ENCODE results near the gene TXNIP. TPM values are rescaled to one million over a fixed set of nuclear protein-coding genes. Genes with fewer than 3 reads are reported as not detected.

Gene TXNIP
- total RNA-seq, 1 donor from 2014 or later: 260 TPM

DNA sequence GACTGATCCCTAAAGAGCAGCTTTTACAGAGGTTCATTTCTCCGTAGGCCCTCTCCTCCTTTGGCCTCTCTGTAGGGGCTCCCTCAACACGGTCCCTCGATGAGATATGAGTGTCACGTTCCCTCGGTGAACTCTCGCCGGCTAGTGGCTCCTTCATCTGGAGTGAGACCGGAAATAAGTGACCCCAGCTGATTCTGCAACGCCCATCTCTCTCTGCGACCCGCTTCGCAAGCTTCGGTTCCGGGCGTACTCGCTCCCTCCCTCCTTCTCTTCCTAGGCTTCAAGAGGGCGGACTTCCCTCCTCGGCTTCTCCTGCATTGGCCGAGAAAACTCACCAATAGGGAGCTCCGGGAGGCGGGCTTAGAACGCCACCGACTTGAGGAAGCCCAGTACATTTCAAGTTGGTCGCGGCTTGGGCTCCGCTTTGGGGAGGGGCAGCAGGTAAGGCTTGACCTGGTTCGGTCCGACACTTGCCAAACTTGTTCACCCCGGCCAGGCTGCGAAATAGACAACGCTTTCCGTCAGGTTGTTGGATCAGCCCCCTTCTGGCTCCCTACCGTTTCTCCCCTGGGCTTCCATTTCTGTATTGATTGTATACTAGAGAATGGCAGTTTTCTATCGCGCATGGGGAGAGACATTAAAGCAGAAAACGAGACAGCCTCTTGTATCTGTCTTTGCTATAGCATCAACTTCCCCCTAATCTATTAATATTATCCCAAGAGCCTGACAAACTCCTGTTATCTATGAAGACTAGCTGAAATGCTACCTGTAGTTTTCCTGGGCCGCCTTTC lies 31.9 kb downstream of the TXNIP start, which contains the start of the genes ANKRD34A and POLR3GL:
ANKRD34A (minus strand) TSS at position 248 of the 791 bp plus-strand sequence. CDS start 2,816 bp downstream, outside the sequence.
POLR3GL (plus strand) TSS at position 363 of the 791 bp plus-strand sequence. CDS start 10,176 bp downstream, outside the sequence.
- peak; percentile 98 for DNase-seq (ENCODE audit: low read depth)

GRCh38 chr1:145963265-145964019 lies 32.9 kb downstream of the TXNIP start:
- DNase-seq (ENCODE audit: low read depth): peak; percentile 74

DNA sequence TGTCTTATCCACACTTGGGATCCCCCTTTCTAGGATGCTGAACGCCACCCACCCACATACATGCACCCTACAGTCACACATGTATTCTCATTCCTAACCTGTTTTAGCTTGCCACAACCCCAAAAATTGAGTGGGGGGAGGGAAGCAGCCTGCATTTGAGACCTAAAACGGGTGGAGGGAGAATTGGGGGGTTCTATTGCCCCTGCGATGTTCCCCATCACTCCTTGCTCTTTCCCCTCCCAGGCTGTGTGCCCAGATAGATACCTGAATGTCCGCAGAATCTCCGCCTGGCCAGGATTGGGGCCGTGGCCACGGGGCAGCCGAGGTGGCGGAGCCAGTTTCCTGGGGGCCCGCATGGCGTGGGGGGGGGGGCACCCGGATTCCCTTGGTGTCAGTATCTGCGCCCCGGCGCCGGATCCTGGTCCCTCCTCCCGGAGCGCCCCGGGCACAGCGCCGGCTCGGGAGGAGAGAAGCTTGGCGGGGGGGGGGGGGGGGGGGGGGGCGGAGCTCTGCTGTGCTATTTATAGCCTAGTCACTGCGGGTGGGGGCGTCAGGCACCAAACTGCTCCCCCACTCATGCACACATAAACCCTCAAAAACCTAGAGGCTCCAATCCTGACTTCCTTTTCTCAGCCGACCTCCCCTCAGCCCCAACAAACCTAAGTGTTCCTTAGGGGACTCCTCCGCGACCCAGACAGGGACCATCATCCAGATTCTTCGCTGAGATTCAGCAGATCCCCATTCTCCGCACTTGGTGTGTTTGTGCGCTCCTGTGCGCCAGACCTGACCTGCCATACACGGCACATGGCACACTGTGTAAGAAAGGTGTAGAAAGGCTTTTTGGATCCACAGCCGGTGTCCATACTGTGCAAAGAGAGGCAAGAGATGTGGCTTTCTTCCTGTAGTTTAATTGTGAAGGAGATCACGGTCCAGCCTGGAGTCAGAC lies 33.9 kb downstream of the TXNIP start:
- DNase-seq (ENCODE audit: low read depth): peak; percentile 56

- DNase-seq (ENCODE audit: low read depth): no peak
Observed at GRCh38 chr1:145961425-145962156, 34.8 kb downstream of the TXNIP start.

- no peak for DNase-seq (ENCODE audit: low read depth)
Observed at GRCh38 chr1:145961109-145961424, 35.3 kb downstream of the TXNIP start.

DNA sequence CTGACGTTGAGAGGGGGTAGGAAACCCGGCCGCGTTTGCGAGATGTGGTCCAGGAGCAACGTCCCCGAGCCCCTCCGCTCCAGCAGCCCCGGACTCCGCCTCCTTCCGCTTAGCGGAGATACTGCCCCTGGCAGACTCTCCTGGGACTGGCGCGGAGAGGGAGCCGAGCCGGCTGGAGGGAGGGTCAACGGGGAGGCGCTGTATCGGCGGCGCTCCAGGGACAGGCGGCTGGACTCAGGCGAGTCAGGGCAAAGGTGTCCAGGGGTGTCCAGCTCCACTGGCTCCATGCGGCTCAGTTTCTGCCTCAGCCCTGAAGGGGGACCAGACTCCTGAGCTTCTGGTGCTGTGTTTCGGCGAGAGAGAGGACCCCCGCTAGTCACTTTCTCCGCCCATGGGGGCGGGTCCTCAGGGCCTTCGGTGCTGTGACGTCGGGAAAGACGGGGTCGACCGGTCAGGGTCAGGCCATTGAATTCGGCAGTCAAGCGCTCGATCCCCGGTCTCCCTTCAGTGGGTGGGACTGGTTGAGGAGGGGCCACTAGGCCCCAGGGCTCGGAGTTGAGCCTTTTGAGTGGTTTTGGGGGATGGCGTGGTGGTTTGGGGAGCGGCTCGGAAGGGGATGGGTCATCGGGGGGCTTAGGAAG lies 35.8 kb downstream of the TXNIP start:
- DNase-seq (ENCODE audit: low read depth): peak; percentile 73

DNA sequence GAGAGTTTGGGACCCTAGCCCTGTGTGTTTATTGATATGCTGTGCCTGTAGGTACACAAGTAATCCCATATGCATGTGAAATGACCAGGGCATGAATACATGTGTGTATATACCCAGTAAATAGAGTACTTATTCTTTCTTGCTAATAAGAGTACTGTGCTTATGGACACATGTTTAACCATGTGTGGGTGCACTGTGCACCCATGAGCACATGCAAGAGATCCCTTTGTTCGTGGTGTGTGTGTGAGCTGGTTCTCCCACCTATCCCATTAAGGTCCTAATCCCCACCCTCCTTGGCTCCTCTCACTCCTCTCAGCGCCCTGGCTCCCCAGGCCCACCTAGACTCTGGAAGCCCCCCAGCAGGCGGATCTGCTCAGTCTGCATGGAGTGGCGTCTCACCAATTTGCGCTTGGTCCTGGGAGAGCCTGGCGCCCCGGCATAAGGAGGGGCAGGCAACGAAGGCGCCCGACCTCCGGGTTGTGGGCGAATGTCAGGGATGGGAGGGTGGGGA lies 36.4 kb downstream of the TXNIP start:
- no peak for DNase-seq (ENCODE audit: low read depth)

DNA sequence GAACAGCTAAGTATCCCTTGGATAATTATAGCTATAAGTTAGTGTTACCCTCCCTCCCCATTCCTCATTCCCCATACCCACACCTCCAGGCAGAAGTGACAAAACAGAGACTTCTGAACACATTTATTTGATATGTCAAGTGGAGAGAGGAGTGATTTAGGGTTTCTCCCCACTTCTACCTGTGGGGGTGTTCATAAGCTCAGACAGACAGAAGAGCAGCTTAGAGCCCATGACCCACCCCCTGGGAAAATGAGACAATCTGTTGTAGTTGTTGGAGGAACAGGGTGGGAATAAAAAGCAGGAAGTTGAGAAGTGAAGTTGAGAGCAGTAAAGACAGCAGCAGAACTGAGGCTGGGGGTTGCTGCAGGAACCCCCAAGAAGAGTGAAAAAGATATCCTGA lies 37.0 kb downstream of the TXNIP start:
- DNase-seq (ENCODE audit: low read depth): no peak

GRCh38 chr1:145958734-145959133 lies 37.6 kb downstream of the TXNIP start:
- no peak for DNase-seq (ENCODE audit: low read depth)

DNA sequence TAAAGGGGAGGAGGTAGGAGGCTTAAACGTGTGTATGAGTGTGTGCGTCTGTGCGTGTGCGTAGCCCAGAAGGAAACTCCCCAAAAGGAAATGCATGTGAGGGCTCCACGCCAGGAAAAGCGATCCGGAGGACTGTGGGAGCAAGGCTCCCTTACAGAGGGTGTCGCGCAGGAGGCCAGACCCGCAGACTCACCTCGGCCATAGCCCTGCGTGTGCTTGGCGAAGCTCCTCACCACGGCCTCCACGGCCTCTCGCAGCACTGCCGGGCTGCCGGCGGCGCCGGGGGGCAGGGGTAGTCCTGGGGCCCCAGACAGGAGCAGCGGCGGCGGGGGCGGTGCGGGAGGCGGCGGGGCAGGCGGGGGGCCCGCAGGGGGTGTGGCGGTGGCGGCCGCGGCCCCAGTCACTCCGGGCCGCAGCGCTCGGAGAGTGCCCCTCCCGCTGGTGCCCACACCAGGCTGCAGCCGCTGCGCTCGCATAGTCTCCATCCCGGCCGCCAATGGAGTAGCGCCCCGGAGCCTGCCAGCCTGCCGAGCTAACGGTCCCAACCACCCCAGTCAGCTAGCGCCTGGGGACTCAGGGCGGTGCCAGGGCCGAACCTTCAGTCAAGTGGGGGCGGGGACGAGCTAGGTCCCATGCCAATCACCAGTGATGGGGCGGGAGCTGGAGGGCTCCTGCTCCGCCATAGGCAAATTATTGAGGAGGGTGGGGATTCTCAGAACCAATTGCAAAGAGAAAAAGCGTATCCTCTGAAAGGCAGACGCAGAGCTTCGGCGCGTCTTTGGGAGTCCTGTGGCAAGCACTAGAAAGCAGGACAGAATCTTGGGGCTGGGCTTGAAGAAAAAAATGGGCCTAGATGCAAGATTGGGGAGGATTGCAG lies 38.7 kb downstream of the TXNIP start, which contains the start of gene LIX1L:
LIX1L (minus strand) TSS at position 575 of the 877 bp plus-strand sequence; CDS start at position 485, 90 bp downstream.
- DNase-seq (ENCODE audit: low read depth): peak; percentile 98

DNA sequence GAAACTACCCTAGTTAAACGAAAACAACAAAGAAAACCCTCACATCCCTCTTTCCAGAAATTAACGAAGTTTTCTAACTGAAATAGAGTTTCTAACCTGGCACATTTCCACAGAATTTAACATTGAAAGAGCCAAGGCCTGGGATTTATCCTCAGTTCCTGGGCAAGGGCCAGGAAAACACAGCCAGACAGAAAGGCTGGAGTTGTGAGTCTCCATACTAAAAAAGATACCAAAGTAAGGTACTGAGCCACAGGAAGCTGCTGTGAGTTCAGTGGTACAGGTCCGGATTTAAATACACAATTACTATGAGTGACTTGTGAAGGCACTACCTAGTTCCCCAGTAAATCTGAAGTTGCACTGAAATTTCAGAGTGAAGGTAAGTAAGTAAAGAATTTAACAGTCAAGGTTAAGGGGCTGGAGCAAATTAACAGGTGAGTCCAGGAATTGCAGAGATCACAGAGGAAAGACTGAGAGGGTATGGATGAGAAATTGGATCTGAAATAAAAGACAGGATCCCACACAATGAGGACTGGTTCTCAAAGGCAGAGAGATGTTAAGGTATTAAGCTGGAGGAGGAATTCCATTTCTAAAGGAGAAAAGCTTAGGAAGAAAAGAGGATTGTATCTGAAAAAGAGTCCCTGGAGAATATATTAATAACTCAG lies 39.5 kb downstream of the TXNIP start:
- peak; percentile 42 for DNase-seq (ENCODE audit: low read depth)

GRCh38 chr1:145956361-145956760 lies 40.0 kb downstream of the TXNIP start:
- DNase-seq (ENCODE audit: low read depth): no peak

- no peak for DNase-seq (ENCODE audit: low read depth)
Observed at GRCh38 chr1:145955436-145955835, 40.9 kb downstream of the TXNIP start.

DNA sequence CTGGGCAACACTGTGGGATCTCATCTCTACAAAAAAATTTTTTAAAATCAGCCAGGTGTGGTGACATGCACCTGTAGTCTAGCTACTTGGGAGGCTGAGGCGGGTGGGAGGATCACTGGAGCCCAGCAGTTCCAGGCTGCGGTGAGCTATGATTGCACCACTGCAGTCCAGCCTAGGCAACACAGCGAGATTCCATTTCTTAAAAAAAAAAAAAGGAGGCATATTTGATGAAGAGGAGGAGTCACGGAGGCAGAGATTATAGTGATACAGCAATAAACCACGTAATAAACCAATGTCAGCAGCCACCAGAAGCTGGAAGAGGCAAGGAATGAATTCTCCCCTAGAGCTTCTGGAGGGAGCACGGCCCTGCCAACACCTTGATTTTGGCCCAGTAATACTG lies 42.5 kb downstream of the TXNIP start:
- no peak for DNase-seq (ENCODE audit: low read depth)

GRCh38 chr1:145952903-145953302 lies 43.5 kb downstream of the TXNIP start:
- DNase-seq (ENCODE audit: low read depth): no peak

DNA sequence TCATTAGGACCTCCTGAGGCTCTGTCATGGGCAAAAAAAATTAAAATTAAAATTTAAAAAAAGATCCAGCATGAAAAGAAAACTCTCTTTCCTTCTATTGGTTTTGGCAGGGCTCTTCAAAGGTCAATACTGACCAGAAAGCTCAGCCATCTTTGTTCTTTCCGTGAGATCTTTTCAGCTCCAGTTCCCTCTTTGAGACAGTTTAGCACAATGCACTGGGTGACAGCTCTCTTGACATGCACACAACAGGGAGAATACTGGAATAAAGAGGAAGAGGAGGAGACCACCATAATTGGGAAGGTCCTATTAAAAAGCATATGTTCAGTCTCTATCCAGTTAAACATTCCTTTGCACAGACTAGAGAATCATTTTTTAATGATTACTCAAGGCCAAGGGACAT lies 44.9 kb downstream of the TXNIP start:
- no peak for DNase-seq (ENCODE audit: low read depth)

DNA sequence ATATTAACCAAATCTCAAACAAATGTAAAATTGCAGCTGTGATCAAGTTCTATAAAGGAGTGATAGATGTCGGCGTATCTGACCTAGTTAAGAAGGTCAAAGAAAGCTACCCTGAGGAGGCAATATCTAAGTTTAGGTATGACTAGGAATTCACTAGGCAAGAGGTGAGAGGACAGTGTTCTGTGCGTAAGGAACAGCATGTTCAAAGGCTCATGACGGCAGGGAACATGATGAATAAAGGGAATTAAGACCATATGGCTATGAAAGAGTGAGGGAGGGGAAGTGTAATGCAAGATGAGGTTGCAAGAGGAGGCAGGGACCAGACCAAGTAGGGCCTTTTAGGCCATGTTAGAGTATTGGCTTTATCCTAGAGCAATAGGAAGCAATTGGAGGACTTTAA lies 47.2 kb downstream of the TXNIP start:
- DNase-seq (ENCODE audit: low read depth): no peak

DNA sequence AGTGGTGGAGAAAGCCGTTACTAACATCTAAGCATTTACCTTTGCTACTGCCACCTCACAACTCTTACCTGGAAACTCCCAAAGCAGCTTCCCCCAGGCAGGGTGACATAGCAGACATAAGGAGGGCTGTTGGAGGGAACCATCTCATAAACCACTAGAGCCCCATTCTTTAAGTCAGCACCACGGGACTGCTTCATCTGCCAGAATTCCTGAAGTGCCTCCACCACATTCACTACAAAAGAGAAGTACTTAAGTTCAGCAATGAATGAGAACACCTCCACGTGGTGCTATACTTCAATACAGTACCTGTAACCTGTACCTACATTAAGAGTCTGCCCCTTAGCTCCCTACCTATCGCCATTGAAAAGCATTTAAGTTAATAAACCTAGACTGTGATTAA lies 48.8 kb downstream of the TXNIP start:
- no peak for DNase-seq (ENCODE audit: low read depth)
